ENCODE measurements around the gene SEC22A.

SEC22A gene

DNA sequence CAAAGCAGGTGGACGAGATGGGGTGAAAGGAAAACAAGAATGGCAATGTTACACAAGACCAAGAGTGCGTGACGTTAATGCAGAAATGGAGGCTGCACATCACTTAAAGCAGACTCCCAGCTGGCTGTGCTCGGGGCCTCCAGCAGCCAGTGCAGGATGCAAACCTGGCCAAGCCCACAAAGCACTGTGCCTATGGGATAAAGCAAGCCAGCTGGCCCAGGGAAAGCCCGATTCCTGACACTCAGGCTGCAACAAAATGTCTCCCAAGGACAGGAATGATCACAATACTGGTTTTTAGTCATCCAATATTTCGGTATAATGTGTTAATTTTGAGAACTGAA, 86.2 kb downstream of the SEC22A start:
- no peak for DNase-seq (ENCODE audit: low spot score)

DNA sequence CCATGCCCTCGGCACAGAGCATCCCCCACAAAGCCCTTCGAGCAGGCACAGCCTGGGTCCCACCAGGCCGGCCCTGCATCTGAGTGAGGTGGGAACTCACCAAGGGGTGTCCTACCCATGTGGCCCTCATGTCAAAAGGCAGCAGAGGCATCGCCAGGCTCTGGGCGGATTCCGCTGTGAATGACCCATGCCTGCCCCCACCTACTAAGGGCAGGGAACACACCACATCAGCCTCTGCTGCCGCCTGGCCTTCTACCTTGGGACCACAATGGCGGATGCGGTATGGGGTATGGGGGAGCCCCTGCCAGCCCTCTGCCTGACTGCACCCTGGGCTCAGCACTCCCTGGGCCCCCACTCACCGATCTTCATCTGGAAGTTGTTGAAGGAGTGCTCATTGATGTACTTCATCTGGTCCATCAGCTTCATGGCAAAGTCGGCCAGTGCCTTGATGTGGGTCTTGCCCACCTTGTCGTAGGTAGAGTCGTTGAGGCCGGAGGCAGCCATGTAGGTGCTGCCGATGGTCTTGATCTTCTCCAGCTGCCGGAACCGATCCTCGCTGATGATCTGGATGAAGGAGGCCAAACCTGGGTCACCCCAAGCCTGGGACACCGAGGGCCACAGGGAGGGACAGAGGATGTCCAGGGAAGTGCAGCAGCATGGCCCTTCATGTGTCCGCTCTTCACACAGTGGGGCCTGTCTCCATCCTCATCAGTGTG, 87.8 kb downstream of the SEC22A start:
- DNase-seq (ENCODE audit: low spot score): no peak

DNA sequence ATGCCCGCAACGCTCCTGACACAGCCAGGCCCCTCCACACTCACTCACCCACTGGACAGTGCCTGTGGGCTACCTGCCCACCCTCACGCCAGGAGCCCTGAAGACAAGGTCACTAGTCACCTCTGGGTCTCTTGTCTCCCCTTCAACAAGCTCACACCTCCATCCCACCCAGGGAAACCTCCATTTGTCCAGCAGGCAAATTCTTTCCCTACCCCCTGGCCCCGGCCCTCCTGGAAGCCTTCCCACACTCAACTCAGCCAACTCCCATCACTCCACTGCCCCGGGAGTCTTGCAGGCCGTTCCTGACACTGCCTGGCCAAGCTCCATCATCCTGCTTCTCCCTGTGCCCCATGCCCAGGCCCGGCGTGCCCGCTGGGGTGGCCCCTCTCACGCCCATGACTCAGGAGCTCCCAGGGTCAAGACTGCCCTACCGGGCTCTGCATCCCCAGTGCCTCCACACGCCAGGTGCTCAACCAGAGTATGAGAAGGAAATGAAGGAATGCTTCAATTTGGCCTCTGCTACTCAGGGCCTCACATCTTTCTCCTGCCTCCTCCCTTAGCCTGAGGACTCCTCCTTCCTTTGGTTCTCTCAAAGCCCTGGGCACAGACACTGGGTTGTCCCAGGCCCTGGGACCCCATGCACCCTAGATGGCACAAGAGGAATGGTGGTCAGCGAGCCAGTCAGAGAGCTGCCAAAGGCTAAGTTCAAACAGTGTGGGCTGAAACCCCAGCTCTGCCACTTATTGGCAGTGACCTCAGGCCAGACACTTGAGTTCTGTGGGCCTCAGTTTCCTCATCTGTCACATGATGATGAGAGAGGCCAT, 88.6 kb downstream of the SEC22A start:
- DNase-seq (ENCODE audit: low spot score): no peak

DNA sequence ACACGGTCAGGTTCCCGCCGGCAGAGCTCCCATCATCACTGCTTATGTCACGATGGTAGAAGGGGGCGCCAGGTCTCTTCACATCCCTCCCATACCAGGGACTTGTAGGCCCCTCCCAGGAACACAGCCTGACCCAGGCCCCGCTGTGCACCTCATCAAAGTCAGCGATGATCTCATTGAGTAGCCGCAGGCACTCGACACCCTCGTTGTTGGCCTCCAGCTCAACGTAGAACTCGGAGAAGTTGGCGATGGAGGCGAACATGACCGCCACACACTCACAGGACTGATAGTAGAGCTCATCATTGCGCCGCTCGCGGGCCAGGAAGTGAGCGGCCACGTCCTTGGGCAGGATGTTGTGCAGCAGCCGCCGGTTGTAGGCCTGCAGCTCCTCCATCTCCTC, 89.2 kb downstream of the SEC22A start:
- DNase-seq (ENCODE audit: low spot score): no peak

DNA sequence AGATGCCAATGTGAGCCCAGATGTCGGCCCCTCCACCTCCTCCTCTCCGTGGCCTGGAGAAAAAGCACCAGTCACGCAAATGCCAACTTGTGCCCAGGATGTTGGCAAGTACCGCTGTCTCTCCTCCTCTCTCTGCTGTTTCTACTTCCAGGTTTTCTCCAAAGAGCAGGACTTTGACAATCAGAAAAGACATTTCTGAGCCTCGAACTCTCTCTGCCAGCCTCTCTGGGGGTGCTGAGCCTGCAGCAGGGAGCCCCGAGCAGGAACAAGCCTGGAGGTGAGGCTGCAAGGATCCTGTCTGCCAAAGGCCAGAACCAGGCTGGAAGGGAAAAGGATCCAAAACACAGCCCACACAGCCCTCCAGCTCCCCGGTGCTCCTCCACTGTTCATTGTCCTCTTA, 89.7 kb downstream of the SEC22A start:
- no peak for DNase-seq (ENCODE audit: low spot score)

DNA sequence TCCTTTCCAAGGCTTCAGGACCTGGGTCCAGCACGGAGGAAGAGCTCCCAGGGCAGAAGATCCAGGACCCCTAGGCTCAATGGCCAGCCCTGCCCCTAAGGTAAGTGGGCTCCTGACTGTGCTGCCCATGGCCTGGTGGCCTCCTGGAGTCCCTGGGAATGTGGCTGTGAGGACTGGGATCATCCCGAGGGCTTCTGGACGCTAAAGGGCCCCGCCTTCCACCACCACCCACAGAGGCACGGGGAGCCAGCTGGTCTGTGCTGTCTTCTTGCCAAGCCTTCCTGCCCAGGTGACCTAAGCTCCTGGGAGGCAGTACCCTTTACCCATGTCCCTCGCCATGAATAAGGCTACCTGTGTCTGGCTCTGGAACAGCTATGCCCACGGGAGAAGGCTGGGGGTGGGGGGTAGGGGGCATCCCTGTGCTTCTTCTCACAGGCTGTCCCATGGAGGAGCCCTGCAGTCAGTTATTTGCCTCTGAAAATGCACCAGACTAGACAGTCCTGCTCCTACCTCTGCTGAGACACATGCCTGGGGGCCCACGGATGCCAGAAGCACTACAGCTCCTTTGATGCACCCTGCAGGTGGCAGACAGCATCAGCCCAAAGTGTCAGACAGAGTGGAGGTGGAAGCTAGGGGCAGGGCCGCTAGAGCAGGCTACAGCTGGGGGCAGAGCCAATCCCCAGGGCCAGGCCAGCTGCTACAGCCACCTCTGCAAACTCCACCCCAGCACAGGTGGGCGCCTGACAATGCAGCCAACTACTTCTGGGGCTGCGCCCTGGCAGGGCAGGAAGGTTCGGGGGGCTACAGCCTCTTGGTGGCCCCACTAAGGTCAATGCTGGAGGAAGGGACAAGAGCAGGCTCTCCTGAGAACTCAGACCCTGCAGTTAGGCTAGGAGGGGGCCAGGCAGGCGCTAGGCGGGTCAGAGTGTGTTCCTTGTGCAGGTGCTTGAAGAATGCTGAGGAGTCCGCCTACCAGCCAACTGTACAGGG, 90.9 kb downstream of the SEC22A start:
- no peak for DNase-seq (ENCODE audit: low spot score)

DNA sequence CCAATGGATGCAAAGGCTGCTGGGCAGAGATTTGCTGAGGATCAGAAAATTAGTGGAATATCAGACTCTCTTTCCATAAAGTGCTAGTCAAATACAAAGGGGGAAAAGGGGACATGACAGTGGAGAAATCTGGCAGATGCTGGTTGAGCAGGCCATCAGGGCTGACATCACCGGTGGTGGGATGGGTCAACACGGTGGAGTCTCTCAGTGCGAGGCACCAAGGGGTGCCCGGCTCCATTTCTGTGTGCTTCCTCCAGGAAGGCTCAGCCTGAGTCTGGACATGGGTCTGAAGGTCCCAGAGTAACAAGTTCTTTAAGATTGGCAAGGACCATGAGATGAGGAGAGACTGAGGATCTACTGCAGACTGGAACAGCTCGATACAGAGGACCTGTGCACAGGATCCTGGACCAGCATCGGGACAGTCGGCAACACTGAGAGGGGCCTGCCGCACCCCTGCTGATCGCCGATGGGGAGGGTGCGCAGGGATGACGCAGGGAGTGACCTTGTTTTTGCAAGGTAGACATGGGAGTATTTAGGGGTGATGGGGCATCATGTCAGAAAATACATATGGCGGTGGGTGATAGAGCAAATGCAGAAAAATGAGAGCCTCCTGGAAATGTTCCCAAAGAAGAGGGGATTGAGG, 92.7 kb downstream of the SEC22A start:
- DNase-seq (ENCODE audit: low spot score): no peak

DNA sequence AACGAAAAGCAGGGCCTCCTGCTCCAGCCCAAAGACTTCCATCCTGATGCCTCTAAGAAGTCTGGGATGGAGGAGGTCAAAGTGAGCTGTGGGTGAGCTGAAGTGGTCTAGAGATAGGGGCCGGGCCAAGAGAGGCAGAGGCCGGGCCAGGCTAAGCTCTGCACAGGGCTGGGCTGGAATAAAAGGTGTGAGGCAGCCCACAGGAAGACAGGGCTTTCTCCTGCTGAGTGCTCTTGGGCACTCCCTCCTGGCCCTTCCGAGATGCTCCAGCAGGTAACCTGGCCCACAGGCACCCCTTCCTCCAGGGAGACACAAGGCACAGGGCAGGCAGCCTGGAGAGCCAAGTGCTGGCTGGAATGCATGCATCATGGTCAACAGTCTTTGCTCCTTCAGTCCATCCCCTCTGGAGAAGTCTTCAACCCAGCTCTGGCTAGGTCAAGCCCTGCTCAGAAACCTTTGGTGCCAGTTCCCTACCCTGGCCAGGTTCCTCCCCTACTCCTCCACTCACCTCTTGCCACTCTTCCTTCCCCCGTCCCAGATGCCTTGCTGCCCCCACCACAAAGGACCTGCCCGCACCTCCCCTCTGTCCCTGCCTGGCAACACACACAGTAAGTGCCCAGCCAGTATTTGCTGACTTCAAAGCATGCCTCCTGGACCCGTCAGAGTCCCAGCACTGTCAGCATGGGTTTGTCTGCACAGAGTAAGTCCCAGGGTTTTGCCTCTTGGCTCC, 93.6 kb downstream of the SEC22A start:
- DNase-seq (ENCODE audit: low spot score): no peak

DNA sequence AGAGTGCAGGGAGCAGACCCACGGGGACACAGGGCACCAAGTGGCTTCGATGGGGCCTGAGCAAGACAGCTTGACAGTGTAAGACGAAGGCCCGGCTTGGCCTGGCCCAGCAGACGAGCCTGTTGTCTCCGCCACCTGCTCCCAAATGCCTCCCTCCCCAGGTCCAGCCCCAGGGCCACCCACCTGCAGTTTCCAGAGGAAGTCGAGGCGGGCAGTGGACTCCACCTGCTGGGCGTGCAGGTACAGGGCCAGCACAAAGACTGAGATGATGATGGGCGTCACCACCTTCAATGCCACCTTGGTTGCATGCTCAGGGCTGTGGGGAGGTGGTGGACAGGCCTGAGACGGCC, 94.1 kb downstream of the SEC22A start:
- no peak for DNase-seq (ENCODE audit: low spot score)

DNA sequence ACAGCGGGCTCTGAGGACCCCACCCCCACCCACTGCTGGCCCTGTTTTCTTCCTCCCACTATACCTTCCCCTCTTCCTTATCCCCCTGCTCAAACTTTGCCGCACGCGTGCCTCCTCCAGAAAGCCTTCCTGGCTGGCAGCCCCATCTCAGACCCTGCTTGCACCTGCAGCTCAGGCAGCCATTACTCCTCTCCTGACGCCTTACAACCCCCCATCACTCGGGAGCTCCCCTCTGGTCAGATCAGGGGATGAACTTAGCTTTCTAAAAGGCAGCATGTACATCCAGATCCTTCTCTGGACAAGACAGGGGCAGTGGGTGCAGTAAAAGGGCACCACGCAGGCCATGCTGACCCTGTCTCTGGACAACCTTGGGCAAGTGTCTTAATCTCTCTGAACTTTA, 94.5 kb downstream of the SEC22A start:
- DNase-seq (ENCODE audit: low spot score): no peak

DNA sequence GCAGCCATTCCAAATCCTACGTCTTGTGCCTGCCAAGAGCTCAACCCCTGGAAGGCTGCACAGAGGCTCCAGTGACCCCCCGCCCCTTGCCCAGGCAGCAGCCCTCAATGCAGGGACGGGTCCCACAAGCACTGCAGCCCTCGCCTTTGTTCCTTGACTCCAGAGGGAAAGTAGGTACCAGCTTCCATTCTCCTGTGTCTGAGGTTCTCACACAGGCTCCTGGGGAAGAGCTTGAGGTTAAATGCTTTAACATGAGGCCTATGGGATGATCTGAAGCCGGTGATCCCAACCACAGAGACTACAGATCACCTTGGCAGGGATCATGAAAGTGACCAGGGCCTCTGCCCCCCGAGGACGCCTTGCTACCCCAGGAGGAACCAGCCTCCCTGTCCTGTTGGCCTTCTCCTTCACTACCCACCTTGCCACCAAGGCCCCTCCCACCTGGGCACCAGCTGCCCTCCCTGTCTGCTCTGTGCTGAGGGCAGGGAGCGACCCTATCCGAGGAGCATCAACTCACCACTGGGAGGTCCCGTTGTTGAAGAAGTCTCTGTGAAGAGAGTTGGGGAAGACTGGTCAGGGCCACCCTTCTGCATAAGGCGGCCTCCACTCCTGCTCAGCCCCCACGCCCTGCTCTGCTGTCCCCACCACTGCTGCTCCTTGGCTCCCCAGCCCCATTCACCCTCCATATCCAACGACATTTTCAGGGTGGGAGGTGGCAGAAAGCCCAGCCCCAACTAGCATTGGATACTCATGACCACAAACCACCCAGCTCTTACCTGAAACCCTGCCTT, 95.3 kb downstream of the SEC22A start:
- DNase-seq (ENCODE audit: low spot score): no peak

DNA sequence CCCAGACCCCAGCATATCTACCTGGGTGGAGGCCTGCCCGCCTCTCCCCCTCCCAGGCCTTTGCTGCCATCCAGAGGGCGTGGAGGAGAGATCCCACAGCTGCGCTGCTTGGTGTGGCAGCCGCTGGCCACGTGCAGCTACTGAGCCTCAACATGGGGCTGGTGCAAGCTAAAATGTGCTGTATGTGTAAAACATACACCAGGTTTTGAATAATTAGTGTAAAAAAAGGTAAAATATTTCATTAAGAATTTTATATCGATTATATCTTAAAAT, 95.8 kb downstream of the SEC22A start:
- no peak for DNase-seq (ENCODE audit: low spot score)

DNA sequence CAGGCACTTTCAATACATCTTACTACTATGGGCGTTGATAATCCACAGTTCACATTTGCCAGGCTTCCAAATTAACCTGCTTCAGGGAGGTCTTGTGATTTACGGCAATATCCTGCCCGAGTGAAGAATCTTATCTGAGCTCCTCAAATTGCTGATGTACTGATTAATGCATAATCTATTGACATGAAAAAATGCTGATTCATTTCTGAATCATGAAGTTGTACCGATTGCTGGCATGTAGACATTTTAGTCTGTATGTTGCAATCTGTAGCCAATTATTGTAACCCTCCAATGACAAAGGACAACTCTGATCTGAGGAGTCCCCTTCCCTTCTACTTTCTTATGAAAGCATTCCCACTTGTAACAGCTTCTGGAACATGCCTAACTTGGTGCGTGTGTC, 97.2 kb downstream of the SEC22A start:
- DNase-seq (ENCODE audit: low spot score): no peak

DNA sequence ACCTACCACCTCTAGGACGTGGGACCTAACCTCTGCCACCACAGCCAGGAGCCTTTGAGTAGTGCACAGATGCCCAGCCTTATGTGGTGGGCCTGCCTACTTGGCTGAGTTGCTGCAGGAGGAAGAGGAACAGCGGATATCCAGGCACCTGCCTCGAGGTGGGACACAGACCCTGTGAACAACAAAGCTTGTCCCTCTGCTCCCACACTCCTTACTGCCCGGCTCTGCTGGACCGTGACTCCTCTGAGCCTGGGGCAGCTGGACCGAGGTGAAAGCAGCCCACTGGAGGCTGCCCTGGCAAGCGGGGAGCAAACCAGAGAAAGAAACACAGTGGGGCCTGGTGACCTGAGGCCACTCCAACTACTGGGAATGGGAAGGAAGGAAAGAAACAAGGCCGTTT, 97.8 kb downstream of the SEC22A start:
- DNase-seq (ENCODE audit: low spot score): no peak

DNA sequence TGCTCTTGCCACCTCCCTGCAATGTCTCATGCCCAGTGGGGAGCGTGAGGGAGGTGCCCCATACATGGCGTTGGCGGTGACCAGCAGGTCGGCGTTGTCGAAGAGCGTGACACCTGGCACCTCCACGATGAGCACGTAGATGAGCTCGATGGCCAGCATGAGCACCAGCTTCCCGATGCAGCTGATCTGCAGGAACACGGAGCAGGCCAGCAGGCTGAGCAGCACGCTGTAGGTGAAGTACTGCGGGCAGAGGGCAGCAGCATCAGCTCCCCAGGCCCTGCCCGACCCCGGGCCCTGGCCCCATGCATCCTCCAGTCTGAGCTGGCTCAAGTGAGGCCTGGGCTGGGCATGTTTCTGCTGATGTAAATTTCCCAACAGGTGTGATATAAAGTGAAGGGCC, 98.3 kb downstream of the SEC22A start:
- DNase-seq (ENCODE audit: low spot score): no peak

DNA sequence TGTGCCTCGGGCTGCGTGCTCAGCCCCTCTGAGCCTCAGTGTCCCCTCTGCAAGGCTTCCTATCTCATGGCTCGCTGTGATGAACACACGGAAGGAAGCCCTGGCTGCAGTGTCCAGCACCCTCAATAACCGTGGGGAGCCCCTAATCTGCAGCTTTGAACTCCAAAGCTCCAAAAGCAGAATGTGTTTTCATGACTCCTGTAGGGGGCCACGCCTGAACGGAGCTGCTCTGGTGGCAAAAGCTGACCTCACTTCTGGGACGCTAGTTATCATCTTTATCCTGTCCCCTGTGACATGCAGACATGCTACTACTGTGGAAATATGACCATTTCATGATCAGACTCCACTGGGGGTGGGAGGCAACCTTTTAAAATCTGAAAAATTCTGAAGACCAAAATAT, 98.8 kb downstream of the SEC22A start:
- DNase-seq (ENCODE audit: low spot score): no peak

DNA sequence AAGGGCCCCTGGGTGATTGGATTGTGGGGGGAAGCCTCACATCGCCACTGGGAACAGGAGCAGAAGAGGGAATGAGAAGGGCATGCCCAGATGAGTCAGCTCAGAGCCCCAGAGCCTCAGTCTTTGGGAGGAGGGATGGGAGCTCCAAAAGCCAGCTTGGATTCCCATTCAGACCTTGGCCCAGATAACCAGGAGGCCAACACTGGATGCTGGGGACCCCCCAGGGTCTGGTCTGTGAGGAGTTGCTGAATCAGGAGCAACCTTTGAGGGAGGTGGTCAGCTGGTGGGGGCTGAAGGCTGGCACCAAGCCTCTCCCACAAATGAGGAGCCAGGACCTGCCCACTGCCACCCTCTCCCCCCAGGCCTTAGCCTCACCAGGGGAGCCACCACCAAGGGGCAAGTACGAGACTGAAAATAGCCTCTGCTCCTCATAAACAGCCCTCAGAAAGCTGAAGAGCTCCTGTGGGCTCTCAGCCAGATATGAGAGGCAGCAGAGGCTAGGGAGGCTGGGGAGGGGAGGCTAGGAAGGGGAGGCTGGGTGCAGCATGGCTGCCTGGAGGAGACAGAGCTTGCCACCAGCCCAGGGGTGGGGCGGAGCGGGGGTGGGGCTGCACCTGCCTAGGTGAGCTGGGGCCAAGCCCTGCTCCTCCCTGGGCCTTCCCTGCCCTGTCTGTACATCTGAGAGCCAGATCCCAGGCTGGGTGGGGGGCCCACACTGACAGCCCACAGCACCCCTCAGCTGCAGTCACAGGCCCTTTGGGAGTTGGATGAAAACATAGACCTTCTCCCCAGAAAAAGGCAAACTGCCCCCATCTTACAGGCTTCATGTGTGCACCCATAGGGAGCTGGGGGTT, 99.8 kb downstream of the SEC22A start:
- no peak for DNase-seq (ENCODE audit: low spot score)

DNA sequence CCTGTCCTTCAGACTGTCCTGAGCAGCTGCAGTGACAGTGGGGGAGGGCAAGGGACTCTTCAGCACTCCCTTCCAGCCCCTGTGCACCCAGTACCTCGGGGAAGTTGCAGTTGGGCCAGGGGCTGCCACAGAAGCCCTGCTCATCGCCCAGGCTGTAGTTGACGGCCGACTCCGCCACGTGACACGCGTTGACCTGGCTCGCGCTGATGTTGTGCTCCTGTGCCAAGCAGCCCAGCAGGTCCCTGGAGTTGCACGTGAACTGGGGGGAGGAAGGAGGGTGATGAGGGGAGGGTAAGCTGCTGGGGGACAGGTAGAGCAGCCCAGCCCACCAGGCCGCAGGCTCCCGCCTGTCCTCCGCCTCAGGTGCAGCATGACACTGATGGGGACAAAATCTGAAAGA, 101.2 kb downstream of the SEC22A start:
- DNase-seq (ENCODE audit: low spot score): no peak

DNA sequence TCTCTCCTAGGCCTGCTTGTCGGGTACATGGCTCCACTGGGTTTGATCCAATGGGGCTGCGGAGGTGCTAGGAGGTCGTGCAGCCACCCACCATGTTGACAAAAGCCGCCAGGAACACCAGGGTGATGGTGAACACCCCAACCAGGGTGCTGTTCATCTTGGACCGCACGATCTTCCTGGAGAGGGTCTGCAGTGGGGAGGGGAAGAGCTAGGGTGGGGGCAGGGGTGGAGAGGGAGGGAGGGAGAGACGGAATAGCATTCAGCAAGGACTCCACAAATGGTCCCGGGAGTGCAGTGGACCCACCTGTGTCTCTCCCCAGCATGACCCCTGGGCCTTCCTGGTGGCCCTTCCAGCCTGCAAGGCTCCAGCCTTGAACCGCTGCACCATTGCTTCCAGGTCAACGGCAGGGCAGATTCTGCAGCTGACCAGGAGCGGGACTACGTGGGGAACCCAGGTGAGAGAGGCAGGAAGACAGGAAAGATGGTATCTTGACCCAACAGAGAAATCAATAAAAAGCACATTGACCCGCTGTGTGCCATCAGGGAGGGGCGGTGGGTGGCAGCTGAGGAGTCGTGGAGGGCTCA, 102.3 kb downstream of the SEC22A start:
- DNase-seq (ENCODE audit: low spot score): no peak

DNA sequence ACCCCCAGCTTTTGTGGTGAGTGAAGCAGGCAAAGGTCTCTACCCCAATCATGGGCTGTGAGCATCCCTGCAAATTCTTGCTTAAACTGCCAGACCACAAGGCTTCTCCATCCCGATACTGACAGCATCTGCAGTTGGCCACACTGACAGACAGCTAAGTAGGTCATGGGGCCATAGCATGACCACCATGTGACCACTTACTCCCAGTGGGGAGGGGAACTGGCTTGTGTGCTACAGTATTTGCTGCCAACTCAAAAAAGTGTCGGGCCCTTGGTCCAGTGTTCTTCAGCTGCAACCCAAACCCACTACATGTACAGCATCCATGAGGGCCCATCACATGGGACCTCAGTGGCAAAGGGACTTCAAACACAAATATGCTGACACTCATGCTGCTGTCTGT, 103.4 kb downstream of the SEC22A start:
- DNase-seq (ENCODE audit: low spot score): no peak
